HTERT RPE-1 (cell line): Measurements from ENCODE around the gene LORICRIN.

ENCODE experiments used
- in situ Hi-C: fragments of 300-500 bp; cut with MboI; formaldehyde crosslinking; loops from 4 replicates; pipeline ENCODE4 v1.14.3; 2020; ENCODE audit warnings: low sequenced_read_pairs

The LORICRIN gene

DNA sequence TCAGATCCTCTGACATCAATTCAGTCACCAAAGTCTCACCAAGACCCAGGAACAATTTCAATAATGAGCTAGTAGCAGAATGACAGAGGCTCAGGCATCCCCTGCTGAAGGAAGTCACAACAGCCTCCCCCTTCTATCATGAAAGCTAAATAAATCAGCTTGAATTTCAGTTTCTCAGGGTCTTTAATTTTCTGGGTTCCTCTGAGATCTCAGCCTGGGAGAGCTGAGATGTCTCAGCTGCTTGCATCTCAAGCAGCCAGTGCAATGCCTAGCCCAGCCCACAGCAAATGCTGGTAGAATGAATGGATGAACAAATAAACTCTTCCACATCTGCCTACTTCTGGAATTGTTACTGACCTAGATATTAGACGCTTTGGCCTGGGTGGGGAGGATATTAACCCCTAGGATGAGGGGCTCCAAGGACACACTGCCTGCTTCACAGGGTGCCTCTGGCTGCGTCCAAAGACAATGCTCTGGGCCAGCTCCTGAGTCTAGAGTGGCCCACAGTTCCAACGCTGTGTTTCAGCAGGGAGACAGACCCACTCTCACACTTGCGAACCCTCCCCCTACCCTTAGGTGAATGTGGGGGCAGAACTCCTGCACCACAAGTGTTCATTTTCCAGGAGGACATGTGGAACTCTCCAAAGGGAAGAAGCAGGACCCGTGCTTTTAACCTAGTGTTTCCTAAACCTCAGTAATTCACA is 11.2 kb upstream of the LORICRIN start:
- in situ Hi-C loops: no loop called here

DNA sequence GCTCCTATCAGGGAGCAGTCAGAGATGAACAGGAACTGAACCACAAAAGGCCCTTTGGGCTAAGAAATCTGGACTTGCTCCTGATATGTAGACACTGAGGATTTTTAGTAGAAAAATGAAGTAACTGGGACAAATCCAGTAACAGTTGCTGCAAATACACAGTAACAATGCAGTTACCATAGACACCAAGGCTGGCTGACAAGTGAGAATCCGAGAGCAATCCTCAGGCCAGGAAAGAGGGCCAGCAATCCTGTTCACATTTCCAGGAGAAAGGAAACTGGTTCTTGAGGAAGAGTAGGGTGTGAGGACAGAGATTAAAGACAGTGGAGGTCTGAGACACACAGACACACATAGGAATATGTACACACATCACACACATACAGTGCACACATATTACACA is 9.3 kb upstream of the LORICRIN start:
- in situ Hi-C loops: no loop called here

DNA sequence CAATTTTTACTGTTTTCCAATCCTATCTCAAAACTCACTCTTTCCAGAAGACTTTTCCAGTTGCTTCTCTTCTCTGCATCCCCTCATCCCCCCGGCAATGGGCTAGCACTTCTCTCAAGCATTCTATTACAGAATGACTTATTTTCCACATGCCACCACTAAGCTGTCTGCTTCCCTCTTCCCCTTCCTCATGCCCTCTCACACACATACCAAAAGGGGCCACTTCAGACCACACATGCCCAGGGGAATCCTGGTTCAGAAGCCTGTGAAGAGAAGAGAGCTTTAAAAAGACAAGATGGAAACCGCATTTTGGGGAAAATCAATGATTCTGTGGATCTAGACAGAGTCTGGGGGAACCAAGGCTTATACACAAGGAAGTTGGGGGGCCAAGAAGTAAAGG is 8.4 kb upstream of the LORICRIN start:
- in situ Hi-C loops: no loop called here

DNA sequence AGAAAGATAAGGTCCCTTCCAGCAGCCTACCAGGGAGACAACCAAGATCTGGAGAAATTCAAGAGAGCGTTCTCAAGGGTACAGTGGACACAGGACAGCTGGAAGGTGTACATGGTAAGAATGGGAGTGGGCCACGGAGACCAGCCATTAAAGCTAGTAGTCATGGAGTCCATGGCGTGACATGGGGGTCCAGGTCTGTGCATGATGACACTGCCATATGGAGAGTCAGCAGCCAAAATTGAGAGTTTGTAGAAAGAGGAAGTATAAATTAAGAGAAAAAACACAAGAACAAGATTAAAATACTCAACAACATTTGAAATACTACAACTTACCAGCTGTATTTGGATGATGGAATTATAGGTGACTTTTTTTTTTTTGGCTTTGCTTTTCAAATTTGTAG is 7.9 kb upstream of the LORICRIN start:
- in situ Hi-C loops: no loop called here

DNA sequence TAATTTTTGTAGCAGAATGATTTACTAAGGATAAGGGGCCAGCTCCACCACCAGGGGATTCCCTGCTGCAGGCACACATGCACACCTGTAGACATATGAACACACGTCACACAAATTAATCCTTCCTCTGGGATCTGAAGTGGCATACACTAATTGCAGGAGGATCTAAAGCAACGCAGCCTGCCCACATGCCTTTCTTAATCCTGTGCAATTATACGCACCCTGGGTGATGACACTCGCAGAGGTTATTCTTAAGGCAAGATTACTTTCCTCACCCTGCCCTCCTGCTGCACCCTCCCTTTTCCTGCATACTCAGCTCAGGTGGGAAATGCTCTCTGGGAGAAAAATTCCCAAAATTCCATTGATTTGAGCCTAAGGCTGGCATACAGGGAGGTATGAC is 7.5 kb upstream of the LORICRIN start:
- in situ Hi-C loops: no loop called here

DNA sequence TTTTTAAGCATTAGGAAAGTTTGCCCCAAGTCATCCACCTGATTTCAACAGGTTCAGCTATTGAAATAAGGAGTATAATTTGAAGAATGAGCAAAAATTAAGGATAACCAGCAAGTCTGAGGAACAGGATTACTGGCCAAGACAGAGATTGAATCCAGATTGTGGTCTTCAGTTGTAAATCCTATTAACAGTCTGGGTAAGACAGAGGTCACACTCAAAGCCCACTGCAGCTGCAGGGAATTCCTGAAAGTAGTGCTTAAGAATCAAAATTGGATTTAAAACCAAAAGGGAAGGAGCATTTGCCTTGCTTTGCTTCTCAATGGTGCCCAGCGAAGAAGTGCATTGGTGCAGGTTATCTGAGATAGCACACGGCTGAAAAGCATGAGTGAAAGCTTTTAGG is 6.4 kb upstream of the LORICRIN start:
- in situ Hi-C loops: no loop called here

DNA sequence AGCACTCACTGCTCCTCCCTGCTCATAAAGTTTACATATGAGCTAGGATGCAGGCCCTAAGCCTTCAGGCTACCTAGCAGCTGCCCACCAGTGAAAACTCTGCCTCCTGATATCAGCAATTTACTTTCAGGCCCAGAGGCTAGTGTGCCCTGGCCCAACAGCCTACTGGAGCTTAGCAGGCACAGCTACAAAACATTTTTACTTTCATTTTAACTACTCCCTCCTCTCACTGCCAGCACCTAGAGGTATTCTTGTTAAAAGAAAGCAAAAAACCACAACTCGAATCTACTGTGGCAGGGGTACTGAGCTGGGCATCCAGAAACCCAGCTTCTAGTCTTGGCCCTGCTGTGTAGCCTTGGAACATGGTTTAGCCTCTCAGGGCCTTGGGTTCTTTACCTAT is 5.8 kb upstream of the LORICRIN start:
- in situ Hi-C loops: no loop called here

DNA sequence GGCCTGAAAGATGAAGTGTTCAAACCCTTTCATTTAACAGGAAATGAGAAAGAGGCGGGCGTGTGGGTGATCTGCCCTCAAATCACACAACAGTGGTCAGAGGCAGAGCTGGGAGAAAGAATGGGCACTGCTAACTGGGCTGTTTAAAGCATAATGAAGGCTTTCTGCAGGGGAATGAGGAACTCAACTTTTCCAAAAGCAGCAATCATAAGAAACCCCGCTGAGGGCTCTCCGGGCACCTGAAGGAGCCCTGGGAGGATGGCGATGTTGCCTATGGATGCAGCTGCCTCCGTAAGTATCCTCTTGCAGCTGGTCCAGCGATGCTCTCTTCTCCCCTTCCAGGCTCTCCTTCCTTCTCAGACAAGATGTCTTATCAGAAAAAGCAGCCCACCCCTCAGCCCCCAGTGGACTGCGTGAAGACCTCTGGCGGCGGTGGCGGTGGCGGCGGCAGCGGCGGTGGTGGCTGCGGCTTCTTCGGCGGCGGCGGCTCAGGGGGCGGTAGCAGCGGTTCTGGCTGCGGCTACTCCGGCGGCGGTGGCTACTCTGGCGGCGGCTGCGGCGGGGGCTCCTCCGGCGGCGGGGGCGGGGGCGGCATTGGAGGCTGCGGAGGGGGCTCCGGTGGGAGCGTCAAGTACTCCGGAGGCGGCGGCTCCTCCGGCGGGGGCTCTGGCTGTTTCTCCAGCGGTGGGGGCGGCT is 1.2 kb downstream of the LORICRIN start:
- in situ Hi-C loops: no loop called here

DNA sequence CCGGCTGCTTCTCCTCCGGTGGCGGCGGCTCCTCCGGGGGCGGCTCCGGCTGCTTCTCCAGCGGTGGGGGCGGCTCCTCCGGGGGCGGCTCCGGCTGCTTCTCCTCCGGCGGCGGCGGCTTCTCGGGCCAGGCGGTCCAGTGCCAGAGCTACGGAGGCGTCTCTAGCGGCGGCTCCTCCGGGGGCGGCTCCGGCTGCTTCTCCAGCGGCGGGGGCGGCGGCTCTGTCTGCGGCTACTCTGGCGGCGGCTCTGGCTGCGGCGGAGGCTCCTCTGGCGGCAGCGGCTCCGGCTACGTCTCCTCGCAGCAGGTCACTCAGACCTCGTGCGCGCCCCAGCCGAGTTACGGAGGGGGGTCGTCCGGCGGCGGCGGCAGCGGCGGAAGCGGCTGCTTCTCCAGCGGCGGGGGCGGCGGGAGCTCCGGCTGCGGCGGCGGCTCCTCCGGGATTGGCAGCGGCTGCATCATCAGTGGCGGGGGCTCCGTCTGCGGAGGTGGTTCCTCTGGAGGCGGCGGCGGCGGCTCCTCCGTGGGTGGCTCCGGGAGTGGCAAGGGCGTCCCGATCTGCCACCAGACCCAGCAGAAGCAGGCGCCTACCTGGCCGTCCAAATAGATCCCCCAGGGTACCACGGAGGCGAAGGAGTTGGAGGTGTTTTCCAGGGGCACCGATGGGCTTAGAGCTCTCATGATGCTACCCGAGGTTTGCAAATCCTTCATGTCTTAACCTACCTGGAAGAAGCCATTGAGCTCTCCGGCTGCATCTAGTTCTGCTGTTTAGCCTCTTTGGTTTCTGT is 2.0 kb downstream of the LORICRIN start:
- in situ Hi-C loops: no loop called here

DNA sequence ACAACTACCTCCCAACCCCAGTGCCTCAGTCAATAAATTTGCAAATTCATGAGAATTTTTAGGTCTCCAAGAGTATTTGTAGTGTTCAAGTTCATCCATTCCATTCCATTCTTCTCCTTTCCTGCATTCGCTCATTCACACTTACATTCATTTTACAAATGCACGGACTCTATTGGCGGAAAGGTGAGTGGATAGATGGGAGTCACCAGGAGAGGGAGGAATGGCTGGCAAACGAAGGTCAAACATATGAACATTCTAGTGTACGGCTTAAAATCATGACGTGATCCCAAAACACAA is 2.5 kb downstream of the LORICRIN start:
- in situ Hi-C loops: no loop called here

DNA sequence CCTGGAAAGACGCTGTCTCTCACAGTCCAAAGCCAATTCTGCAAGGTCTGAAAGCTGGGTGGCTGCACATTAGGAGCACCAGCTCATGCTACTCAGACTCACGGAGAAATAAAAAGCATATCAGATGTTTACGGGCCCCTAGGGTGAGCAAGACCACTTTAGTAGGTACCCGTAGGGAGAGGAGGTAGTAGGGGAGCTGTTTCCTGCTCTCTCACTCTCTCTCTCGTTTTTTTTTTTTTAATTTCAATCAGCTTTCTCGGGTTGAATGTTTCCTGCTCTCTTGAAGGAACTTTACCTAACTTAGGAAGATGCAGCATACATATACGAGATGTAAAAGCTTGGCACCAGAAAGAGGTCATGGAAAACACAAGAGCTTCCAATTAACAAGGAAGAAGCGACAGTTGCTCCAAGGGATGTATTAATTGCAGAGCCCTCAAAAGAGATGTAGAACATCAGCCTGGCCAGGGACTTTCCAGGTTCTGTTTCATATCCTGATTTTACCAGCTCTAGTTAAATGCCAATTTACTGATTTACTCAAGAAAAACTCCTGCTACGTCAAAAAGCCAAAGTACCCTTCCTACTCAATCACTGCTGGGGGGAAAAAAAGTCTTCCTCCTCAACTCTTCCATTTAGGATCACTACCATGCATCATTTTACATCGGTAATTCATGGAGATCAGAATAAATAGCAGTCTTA is 3.1 kb downstream of the LORICRIN start:
- in situ Hi-C loops: no loop called here

DNA sequence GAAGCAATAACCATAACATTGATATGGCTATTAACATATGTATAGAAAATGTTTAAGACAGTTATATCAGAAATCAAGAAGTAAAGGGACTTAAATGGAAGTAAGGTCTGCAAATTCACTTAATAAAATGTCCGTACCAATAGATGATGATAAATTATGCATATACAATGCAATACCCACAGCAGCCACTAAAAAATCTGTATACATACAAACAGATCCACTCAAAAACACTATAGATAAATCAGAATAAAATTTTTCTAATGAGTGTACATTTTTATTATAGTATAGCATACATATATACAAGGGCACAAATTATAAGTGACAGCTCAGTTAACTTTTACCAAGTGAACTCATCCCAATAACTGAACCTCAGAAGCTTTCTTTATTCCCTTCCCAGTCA is 6.0 kb downstream of the LORICRIN start:
- in situ Hi-C loops: no loop called here

DNA sequence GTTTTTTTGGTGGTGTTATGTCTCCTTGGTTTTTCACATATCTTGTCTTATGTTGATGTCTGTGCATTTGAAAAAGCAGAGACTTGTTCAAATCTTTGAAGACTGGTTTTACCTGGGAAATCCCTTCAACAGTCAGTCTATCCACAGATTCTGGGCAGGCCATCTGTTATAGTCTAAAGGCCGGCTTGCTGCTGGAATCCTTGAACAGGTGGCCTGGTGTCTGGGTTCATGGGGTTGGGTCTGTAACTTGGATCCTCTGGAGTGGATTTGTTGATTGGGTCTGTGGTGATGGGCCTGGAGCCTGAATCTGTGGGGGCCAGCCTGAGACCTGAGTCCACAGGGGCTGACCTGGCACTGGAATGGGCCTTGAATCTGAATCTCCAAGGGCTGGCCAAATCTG is 12.2 kb downstream of the LORICRIN start:
- in situ Hi-C loops: no loop called here

DNA sequence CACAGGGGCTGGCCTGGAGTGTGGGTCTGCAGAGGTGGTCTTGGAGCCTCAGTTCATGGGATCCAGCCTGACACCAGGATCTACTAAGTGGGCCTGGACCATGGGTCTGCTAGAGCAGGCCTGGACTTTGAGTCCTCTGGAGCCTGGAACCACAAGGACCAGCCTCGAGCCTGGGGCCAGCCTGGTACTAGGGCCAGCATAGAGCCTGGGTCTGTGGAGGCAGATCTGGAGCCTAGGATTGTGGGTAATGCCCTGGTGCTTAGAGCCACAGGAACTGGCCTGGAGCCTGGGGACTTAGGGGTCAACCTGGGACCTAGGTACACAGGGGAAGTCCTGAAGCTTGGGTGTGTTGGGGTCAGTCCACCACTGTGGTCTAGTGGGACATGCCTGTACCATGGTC is 12.7 kb downstream of the LORICRIN start:
- in situ Hi-C loops: no loop called here

DNA sequence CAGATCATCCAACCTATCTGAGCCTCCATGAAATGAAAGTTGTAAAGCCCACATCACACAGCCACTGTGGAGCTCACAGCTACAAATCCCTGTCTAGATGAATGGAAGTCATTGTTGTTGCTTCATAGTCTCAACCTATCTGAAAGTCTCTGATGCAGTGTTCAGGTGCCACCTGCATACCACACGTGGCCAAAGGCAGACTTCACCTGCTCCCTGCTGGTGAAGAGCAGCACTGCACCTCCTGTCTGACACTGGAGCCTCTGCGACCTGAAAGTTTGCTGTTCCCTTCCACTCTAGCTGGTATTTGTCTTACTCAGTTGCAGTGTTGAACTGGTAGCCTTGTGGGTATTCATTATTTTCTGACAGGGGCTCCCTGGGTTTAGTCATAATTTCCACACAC is 18.4 kb downstream of the LORICRIN start:
- in situ Hi-C loops: no loop called here

DNA sequence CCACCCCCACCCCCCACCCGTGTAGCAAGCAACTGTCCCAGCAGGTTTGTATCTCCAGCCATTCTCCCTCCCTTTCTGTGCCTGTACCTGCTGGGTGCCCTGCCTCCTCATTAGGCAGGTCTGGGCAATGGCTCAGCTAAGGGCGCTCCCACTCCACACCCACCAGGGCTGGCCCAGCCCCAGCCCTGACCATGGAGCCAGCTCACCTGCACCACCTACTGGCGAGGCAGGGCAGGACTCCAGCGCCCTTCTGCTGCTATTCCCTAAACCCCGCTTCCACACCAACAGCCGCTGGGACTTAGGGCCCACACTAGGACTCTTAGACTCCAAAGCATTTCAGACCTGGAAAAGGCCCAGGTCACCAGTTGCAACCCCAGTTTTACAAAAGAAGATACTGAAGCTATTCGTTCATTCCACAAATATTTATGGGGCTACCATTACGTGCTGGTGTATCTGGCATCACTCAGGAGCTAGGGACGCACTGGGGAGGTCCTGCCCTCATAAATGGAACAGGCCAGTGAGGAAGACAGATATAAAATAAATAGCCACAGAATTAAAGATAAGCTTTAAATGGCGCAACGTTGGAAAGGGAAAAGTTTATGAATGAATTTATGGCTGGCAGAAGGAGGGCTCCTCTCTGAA is 29.3 kb downstream of the LORICRIN start:
- in situ Hi-C loops: no loop called here

DNA sequence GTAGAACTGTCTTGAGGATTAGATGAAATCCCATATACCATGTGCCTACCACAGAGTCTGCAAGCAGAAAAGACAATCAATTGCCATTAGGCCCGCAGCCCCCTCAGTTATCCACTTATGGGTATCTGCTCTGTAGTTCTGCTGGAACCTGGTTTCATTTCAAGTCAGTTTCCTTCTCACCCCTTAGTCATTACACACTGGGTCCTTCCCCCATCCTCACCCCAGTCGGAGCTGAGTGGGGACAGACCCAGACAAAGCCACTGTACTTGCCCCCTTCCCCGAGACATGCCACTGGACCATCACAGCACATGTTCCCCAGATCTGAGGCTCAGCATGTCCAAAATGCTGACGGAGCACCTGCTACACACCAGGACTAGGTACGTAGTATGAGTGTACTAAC is 32.0 kb downstream of the LORICRIN start:
- in situ Hi-C loops: no loop called here

DNA sequence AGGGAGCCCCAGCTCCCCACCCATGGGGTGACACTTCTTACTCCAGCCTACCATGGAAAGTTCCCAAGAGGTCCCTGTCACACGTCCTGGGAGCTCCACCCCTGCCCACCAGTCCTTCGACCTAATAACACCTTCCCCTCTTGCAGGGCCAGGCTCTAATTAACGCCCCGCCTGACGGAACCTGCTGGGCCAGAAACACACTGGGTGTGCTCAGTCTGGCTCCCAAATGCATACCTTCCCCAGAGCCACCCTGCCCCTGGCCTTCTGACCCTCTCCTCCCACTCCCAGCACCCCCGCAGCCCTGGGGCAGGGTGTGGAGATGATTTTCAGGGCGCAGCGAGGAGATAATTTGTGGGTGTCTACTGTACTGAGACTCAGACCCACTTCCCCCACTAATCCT is 32.7 kb downstream of the LORICRIN start:
- in situ Hi-C loops: no loop called here

DNA sequence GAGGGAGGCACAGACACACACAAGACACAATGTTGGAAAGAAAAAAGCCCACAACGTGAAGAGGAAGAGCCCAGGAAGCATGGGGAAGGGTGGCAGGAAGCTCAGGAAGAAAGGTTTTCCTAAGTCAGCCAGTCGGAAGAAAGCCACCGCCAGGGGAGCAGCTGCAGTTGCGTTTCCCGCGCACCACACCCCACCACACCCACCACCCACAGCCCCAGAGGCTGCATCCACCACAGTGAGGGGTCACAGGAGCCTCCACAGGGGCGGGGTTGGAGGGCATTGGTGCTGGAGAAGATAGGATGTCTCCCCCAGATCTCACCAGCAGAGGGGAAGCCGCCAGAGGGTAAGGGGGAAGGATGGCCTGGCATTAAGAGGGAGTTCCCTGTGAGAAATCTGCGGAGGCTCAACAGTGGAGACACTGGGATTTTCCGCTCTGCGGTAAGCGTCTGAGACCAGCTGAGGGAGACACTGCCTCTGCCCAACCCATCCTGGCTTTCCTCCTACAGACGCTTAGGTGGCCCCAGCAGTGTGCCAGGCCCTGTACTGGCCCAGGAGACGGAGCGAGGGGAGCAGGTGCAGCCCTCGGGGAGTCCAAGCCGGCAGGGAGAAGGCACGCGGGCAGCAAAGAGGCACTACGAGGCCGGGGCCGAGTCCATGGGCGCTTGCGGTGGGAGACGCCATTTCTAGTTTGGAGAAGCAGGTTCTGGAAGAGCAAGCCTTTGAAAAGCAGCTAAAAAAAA is 33.4 kb downstream of the LORICRIN start:
- in situ Hi-C loops: no loop called here

DNA sequence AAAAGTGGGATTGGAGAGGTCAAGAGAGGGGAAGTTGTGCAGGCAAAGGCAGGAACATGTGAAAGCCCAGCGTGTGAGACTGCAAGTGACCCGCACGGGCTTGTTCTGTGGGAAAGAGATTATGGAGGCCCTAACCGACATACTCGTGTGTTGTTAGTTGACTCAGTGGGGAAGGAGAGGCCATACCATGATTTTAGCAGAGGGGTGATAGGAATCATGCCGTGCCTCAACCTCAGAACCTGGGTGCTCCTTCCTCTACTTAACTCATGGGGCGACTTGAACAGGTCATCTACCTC is 33.9 kb downstream of the LORICRIN start:
- in situ Hi-C loops: no loop called here

DNA sequence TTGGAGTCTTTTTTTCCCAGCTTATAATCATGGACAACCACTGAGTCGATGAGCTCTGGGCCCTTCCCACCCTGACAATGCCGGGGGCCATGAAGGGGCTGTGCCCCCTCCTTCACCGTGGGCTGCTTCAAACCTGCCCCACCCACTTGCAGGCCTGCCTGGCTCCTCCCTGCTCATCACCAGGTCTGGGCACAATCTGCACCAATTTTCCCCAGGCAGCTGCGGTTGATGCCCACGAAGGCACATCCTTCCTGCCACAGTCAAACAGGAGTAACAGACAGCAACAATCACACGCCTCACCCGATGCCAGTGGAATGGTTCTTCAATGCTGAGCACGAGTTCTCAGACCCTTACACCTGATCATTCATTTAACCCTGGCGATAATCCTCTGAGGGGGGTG is 34.4 kb downstream of the LORICRIN start:
- in situ Hi-C loops: no loop called here
